ENCODE results near the gene CNPY4. TPM values are rescaled to one million over a fixed set of nuclear protein-coding genes. Genes with fewer than 3 reads are reported as not detected.
A peak's percentile ranks its signal among the peaks of the same experiment; 100 is the strongest.

Gene CNPY4

GRCh38 chr7:100173806-100174495, 54.5 kb downstream of the CNPY4 start:
- no peak for TF ChIP-seq CTCF (IDR thresholded peaks at IDR 0.05; ENCODE audit: insufficient read depth, low read length)
- TF ChIP-seq POLR2AphosphoS5 (IDR thresholded peaks at IDR 0.05; ENCODE audit: low read depth): no peak
- no peak for TF ChIP-seq GABPA (IDR thresholded peaks at IDR 0.05; ENCODE audit: low read depth)
- TF ChIP-seq, protein P1, sequence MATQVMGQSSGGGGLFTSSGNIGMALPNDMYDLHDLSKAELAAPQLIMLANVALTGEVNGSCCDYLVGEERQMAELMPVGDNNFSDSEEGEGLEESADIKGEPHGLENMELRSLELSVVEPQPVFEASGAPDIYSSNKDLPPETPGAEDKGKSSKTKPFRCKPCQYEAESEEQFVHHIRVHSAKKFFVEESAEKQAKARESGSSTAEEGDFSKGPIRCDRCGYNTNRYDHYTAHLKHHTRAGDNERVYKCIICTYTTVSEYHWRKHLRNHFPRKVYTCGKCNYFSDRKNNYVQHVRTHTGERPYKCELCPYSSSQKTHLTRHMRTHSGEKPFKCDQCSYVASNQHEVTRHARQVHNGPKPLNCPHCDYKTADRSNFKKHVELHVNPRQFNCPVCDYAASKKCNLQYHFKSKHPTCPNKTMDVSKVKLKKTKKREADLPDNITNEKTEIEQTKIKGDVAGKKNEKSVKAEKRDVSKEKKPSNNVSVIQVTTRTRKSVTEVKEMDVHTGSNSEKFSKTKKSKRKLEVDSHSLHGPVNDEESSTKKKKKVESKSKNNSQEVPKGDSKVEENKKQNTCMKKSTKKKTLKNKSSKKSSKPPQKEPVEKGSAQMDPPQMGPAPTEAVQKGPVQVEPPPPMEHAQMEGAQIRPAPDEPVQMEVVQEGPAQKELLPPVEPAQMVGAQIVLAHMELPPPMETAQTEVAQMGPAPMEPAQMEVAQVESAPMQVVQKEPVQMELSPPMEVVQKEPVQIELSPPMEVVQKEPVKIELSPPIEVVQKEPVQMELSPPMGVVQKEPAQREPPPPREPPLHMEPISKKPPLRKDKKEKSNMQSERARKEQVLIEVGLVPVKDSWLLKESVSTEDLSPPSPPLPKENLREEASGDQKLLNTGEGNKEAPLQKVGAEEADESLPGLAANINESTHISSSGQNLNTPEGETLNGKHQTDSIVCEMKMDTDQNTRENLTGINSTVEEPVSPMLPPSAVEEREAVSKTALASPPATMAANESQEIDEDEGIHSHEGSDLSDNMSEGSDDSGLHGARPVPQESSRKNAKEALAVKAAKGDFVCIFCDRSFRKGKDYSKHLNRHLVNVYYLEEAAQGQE (IDR thresholded peaks at IDR 0.05; ENCODE audit: insufficient replicate concordance, low read depth): no peak
- no peak for TF ChIP-seq SPI1 (IDR thresholded peaks at IDR 0.05; ENCODE audit: borderline replicate concordance, low read depth)

DNA sequence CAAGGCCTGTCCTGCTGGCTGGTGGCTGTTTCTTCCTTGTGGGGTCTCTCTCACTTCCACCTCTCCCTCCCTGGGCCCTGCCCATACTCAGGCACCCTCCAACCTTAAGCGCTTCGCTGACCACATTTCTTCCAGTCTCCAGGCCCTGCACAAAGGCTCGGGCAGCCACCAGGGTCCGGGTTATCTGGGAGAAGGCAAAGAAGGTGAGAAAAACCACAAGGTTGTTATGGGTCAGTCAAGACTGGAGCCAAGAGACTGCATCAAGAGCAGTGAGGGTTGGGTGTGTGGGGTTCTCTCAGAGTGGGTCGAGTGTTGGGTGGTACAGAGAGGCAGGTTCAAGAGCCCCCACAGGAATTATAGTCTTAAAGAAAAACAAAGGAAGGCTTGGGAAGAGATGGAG, 55.1 kb downstream of the CNPY4 start:
- no peak for DNase-seq (ENCODE audit: low read depth in 1 of 2, low spot score in 1 of 2)
- Histone ChIP-seq H3K4me3 (replicated peaks; ENCODE audit: insufficient read depth, low read length) (no peak overlapping the region), H3K27ac (replicated peaks) (no peak overlapping the region), H3K27me3 (ENCODE audit: insufficient read depth, poor library complexity, severe bottlenecking) (peaks cover 8% of the 10 kb centered on the region)
- TF ChIP-seq, protein P1 (IDR thresholded peaks at IDR 0.05; ENCODE audit: insufficient replicate concordance, low read depth): no peak
- TF ChIP-seq POLR2AphosphoS5 (IDR thresholded peaks at IDR 0.05; ENCODE audit: low read depth) (no peak), CTCF (IDR thresholded peaks at IDR 0.05; ENCODE audit: insufficient read depth, low read length) (no peak), SPI1 (IDR thresholded peaks at IDR 0.05; ENCODE audit: borderline replicate concordance, low read depth) (no peak), GABPA (IDR thresholded peaks at IDR 0.05; ENCODE audit: low read depth) (no peak)

More at GRCh38 chr7:100173806-100174495, 54.5 kb downstream of the CNPY4 start:
- DNase-seq (ENCODE audit: low read depth in 1 of 2, low spot score in 1 of 2): no peak
- no peak overlapping the region for H3K4me3 ChIP-seq (replicated peaks; ENCODE audit: insufficient read depth, low read length)
- peaks cover 8% of the 10 kb centered on the region for H3K27me3 ChIP-seq (ENCODE audit: insufficient read depth, poor library complexity, severe bottlenecking)
- no peak overlapping the region for H3K27ac ChIP-seq (replicated peaks)

Small RNA genes within 50 kb of the gene (microRNA-seq; reads per million reads assigned to microRNA genes)
- gene MIR106B (15,699 reads per million, percentile 99 among the genes with 10 or more reads in this experiment), gene MIR25 (5,207 reads per million, percentile 96 among the genes with 10 or more reads in this experiment), gene MIR4658 (not detected), gene MIR93 (15,651 reads per million, percentile 99 among the genes with 10 or more reads in this experiment)
